ENCODE data around the gene MAP3K14. TPM values are rescaled to one million over a fixed set of nuclear protein-coding genes. Genes with fewer than 3 reads are reported as not detected.

The MAP3K14 gene
- total and polyA plus RNA-seq, 10 of the 15 experiments (the other 5 are each of a cell fraction or from before 2014, with no cell fraction given) = 2.1 to 33.3 (median 19.7) TPM

DNA sequence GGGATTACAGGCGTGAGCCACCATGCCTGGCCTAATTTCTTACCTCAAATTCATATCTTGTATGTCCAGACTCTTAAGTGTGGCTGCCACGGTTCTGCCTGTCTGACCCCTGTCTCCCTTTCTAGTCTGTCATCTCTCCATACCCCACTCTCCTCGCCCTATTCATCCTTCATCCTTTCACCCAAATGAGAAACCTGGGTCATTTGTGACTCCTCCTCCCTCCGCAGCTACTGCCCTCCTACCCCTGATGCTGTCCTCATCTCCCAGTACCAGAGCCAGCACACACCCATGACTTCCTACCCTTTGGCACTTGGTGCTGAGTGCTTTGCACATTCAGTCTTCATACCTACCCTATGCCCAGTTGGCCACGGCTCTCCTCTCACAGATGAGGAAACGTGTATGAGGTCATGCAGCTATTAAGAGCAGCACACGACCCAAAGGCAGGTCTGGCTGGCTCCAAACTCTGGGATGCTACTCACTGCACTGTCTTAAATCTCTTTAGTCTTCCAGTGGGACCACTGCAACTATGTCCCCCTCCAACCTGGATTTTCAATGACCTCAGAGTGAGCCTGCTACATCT is 56.5 kb downstream of the MAP3K14 start:
- Histone ChIP-seq H3K27ac (ENCODE audit: control insufficient read depth, insufficient read depth) (no peak overlapping the region), H3K9ac (ENCODE audit: control insufficient read depth, insufficient read depth, low read length) (no peak overlapping the region), H3K4me3 (no peak overlapping the region), H3K4me2 (ENCODE audit: control insufficient read depth, insufficient read depth) (no peak overlapping the region), H3K27me3 (replicated peaks in 1 of 2; ENCODE audit: control insufficient read depth in 2 of 2, insufficient read depth in 2 of 2, low read length in 1 of 2) (no peaks in the 10 kb centered on the region), H3K4me1 (ENCODE audit: control insufficient read depth, insufficient read depth, low read length) (peaks cover 20% of the 10 kb centered on the region), H4K20me1 (ENCODE audit: control insufficient read depth, insufficient read depth) (no peaks in the 10 kb centered on the region), H3K79me2 (ENCODE audit: control insufficient read depth, insufficient read depth, low read length) (no peaks in the 10 kb centered on the region), H3K9me3 (replicated peaks; ENCODE audit: control insufficient read depth, insufficient read depth, low read length) (no peaks in the 10 kb centered on the region), H3K36me3 (ENCODE audit: control insufficient read depth in 2 of 2, insufficient read depth in 2 of 2, low read length in 1 of 2) (peaks cover 4 to 18% of the 10 kb centered on the region in 2 experiments; a peak in 2 of 4 replicates), H2AFZ (ENCODE audit: control insufficient read depth, low read depth, low read length) (no peak overlapping the region)
- ChIA-PET SMC1A (ENCODE audit: uncharacterized antibody, unreplicated experiment) (interaction anchor here (0.7 to 1.5 kb wide), 5 partner anchors 12 to 659 kb away, joined by 3 to 9 read pairs (median 4); no protein-coding TSS in a partner anchor), RAD21 (ENCODE audit: unreplicated experiment) (interaction anchor here (0.5 kb wide), 1 partner anchor 42 kb away, joined by 4 read pairs; no protein-coding TSS in a partner anchor), CTCF (interaction anchor here (1.1 to 1.3 kb wide), 4 partner anchors 9 to 125 kb away, joined by 3 read pairs; no protein-coding TSS in a partner anchor), POLR2A (no interaction called here)
- in situ Hi-C loops (cut with MboI) (loop anchor here (25.0 kb wide), 1 partner anchor 352 kb away; no protein-coding TSS in a partner anchor), intact Hi-C loops (cut with micrococcal nuclease; ENCODE audit: unreplicated experiment) (no loop called here)
- no TSS peak for BruUV-seq (replicated peaks)
- ATAC-seq (no peak), FAIRE-seq (no peak), DNase-seq (ENCODE audit: low read depth, low spot score) (no peak)
- 82% methylated on average over 7 of the region's 7 CpGs for WGBS (ENCODE audit: insufficient coverage, insufficient replicate concordance, low lambda C conversion rate, missing lambda C conversion rate)
- no peak for TF ChIP-seq CHD2 (IDR thresholded peaks at IDR 0.05; ENCODE audit: borderline replicate concordance, low read depth, low read length)
- no peak for TF ChIP-seq MEF2B (IDR thresholded peaks at IDR 0.05; ENCODE audit: partially characterized antibody, poor library complexity, severe bottlenecking)
- TF ChIP-seq, protein P1, sequence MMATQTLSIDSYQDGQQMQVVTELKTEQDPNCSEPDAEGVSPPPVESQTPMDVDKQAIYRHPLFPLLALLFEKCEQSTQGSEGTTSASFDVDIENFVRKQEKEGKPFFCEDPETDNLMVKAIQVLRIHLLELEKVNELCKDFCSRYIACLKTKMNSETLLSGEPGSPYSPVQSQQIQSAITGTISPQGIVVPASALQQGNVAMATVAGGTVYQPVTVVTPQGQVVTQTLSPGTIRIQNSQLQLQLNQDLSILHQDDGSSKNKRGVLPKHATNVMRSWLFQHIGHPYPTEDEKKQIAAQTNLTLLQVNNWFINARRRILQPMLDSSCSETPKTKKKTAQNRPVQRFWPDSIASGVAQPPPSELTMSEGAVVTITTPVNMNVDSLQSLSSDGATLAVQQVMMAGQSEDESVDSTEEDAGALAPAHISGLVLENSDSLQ (IDR thresholded peaks at IDR 0.05) = no peak
- TF ChIP-seq BCLAF1 (IDR thresholded peaks at IDR 0.05) = no peak
- no peak for TF ChIP-seq KAT2A (conservative IDR thresholded peaks at IDR 0.05; ENCODE audit: control insufficient read depth, low read depth, low read length)
- TF ChIP-seq KDM1A (IDR thresholded peaks at IDR 0.05; ENCODE audit: borderline replicate concordance) = no peak
- no peak for TF ChIP-seq BRCA1 (IDR thresholded peaks at IDR 0.05; ENCODE audit: low read depth, low read length)
- TF ChIP-seq MXI1 (IDR thresholded peaks at IDR 0.05; ENCODE audit: low read depth, low read length) = no peak
- TF ChIP-seq RELB (IDR thresholded peaks at IDR 0.05; ENCODE audit: low read depth) = no peak
- TF ChIP-seq PRDM15 (CRISPR knock-in tag; IDR thresholded peaks at IDR 0.05) = no peak
- TF ChIP-seq RELA (IDR thresholded peaks at IDR 0.05; ENCODE audit: borderline replicate concordance, partially characterized antibody) = no peak

Measured in GM12878 (cell line).